ENCODE measurements around the gene THG1L.

Gene THG1L

DNA sequence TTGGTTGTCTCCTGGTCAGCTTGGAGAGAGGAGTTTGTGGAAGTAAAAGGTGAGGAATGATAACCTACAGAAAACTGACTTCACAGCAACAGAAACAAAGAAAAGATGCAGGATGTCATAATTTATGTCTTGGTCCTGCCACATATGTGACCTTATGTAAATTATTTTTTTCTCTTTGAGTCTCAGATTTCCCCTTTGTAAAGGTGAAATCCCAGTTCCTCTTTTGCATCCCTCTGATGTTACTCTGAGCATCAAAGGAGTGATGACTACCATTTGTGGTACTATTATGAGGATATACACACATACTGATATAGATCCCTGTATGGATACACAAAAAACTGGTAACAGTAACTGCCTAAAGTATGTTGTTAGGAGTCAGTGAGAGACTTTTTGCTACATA, 1.4 kb upstream of the THG1L start:
- DNase-seq = no peak

- DNase-seq = no peak
These were observed 334 bp upstream of the THG1L start for GRCh38 chr5:157730900-157731271.

GRCh38 chr5:157732130-157732514, 902 bp downstream of the THG1L start:
- DNase-seq = no peak

- no peak for DNase-seq
These were observed 1.5 kb downstream of the THG1L start for GRCh38 chr5:157732596-157733262.

GRCh38 chr5:157734436-157734835, 3.2 kb downstream of the THG1L start:
- no peak for DNase-seq

DNA sequence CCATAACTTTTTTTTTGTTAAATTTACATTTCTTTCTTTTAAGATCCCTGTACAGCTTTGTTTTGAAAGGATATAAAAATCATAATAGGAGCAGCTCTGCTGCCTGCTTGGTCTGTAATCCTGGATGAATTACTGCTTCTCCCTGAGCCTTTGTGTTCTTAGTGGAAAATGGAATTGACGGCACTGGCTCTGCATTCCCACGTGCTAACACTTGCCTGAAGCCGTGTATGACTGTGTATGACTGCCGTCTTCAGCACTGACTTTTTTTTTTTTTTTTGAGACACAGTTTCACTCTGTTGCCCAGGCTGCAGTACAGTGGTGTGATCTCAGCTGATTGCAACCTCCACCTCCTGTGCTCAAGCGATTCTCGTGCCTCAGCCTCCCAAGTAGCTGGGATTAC, 4.8 kb downstream of the THG1L start:
- no peak for DNase-seq

DNA sequence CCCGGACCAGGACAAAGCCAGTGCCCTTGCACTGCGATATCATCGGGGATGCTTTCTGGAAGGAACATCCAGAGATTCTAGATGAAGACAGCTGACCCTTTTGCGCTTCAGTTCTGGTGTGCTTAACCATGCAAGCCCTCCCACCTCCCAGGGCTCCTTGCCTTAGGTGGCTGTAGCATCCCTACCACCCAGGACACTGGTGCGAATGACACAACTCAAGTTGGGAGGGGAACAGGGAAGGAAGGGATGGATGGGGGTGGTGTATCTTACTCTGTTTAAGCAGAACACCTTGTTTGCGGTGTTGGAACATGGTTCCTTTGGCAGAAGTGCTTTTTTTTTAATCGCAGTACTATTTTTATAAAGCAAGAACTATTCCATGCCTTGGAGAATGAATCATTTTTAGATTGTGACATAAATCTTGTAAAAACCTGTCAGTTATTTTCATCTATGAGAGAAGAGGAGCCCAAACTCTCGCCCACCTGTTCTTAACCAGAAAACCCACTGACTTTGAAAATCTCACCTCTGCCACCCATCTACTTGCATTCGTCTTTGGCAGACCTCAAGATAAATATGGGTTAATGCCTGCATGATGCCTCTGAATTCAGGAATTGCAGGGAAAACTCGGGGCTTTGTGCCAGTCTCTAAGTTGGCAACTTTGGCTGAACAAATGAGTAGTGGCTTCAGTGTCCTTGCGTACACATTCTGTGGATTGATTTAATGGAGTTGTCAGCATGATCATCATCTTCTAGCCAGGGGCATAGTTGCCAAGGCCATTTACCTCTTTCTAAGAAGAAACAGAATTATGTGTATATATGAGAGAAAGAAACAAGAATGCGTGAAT, 8.4 kb downstream of the THG1L start:
- no peak for DNase-seq

- peak; percentile 53 for DNase-seq
These were observed 9.0 kb downstream of the THG1L start for GRCh38 chr5:157740229-157740610.

DNA sequence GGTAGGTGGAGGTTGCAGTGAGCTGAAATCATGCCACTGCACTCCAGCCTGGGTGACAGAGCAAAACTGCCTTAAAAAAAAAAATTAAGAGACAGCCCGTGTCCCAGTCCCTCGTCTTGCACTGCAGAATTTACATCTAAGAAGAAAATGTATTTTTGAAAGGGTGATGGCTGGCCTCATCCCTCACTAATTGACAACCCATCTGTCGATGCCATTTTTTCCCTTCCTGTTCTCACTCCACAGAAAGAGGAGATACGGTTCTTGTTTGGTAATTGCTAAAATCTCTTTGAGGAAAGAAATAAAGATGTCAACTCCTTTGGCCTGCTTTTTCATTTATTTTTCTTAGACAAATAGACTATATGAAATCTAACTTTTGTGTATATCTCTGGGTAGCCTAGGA, 9.9 kb downstream of the THG1L start:
- no peak for DNase-seq

DNA sequence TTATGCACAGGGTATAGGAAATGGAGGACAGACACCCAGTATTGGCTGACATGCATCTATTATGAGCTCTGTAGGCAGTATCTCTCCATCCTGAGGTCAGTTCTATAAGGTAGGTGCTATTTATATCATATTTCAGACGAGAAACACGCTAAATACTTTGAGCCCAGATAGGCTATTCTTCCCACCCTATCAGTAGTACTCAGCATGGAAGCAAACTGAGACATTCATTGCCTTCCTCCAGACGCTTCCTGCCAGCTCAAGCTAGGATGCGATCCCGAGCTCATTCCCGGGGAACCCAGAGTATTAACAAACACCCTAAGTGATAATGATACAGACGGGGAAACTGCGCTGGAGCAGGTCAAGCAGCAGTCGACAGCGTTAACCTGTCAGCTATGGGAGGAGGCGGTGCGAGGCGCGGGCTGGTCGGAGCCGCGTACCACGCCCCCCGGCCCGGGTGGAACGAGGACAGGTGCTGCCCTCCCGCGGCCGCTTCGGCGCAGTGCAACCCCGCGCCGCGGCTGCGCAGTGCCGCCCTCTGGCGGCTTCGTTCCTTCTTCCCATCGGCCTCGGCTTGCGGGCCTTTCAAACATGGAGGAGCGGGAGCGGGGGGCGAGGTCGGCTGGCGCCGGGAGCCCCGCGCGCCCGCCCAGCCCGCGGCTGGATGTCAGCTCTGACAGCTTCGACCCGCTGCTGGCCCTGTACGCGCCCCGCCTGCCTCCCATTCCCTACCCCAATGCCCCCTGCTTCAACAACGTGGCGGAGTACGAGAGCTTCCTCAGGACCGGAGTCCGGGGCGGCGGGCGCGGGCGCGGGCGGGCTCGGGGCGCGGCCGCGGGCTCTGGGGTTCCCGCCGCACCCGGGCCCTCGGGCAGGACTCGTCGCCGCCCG, 12.2 kb downstream of the THG1L start, which contains the start of gene LSM11:
TSS of gene LSM11 (plus strand) at position 550 of the 888 bp plus-strand sequence. CDS start at position 589, 39 bp downstream.
- peak; percentile 90 for DNase-seq

GRCh38 chr5:157744051-157745011, 13.1 kb downstream of the THG1L start:
- DNase-seq = peak; percentile 26

- DNase-seq = no peak
These were observed 13.8 kb downstream of the THG1L start for GRCh38 chr5:157745041-157745456.

GRCh38 chr5:157747173-157747740, 16.0 kb downstream of the THG1L start:
- no peak for DNase-seq

- DNase-seq = peak; percentile 27
These were observed 16.8 kb downstream of the THG1L start for GRCh38 chr5:157747766-157748700.

DNA sequence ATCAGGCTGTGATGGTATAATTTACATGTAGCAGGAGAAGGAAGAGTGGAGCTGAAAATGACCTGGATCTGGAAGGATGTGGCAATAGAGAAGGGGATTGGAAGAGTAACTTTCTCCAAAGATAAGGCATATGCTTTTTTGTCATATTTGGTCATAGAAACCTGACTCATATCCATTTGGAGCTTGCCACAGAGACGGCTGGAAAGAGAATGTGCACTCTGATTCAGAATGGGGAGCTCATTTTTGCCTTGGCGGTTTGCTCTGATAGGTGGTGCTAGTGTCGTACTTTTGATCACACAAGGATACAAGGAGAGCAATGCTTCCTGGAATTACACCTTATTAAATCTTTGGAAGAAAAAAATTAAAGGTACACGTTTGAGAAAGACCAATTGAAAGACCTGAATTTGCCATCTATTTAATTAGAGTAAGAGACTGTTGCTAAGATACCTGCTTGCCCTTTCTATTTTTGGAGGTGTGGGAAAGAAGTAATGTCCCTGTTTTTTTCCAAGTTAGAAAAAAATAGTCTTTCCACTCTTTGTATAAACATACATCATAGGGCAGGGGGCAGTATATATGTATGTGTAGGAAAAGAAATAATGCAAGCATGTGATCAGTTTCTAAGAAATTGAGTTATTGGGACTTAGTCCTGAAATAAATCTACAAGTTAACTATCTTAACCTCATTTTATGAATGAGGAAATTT, 17.7 kb downstream of the THG1L start:
- DNase-seq = peak; percentile 23

DNA sequence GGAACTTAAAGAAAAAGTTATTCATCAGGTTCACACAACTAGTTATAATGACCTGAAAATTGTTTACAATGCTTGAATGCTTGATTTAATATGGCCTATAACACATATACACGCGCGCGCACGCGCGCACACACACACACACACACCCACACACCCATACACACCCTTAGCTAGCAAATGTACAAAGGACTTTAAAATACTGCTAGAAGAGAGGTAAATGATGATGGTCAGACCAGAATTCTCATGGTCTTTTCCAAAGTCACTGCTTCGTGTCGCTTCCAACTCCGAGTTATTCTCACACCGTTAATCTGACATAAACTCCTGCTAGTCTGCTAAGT, 18.2 kb downstream of the THG1L start:
- no peak for DNase-seq

- DNase-seq = no peak
These were observed 19.1 kb downstream of the THG1L start for GRCh38 chr5:157750320-157750719.

GRCh38 chr5:157756122-157756521, 24.9 kb downstream of the THG1L start:
- no peak for DNase-seq

- DNase-seq = peak; percentile 30
These were observed 27.5 kb downstream of the THG1L start for GRCh38 chr5:157758706-157759105.
